Esophagus squamous epithelium (tissue), 5 donors: ENCODE results near the gene KHNYN. TPM values are rescaled to one million over a fixed set of nuclear protein-coding genes. Genes with fewer than 3 reads are reported as not detected.

Experiments used
- DNase-seq: peaks from one replicate; lab custom pipeline; 2025; lab: John Stamatoyannopoulos, UW
- H3K27ac ChIP-seq, 4 donors: fragments of 200-600 bp; sonication (generic); one replicate each; pipeline ENCODE4 v1.5.1; 2016 to 2019; ENCODE audit warnings: mild to moderate bottlenecking in 1 of 4
- H3K27me3 ChIP-seq, 4 donors: fragments of 200-600 bp; sonication (generic); 1 replicate in 3 of 4; 2 replicates in 1 of 4; pipeline versions ENCODE4 v1.5.1 to v1.6.0; 2017 to 2021; ENCODE audit warnings: antibody characterized with exemption in 1 of 4
- H3K36me3 ChIP-seq, 3 donors: fragments of 200-600 bp; sonication (generic); one replicate each; pipeline ENCODE4 v1.5.1; 2016 to 2019
- H3K4me1 ChIP-seq, 3 donors: fragments of 200-600 bp; sonication (generic); one replicate each; pipeline ENCODE4 v1.5.1; 2017 to 2019
- H3K4me3 ChIP-seq, 4 donors: fragments of 200-600 bp; sonication (generic); 1 replicate in 3 of 4; 2 replicates in 1 of 4; pipeline ENCODE4 v1.5.1; 2016 to 2019; ENCODE audit warnings: mild to moderate bottlenecking in 2 of 4, moderate library complexity in 1 of 4
- H3K9me3 ChIP-seq, 3 donors: fragments of 200-600 bp; sonication (generic); one replicate each; pipeline ENCODE4 v1.5.1; 2016 to 2019
- CTCF ChIP-seq, 6 experiments: fragments of 450-650 bp in 4 of 6; fragments of 200-600 bp in 2 of 6; sonication (generic) in 2 of 6; IDR thresholded peaks; one replicate each; pipeline ENCODE4 v1.5.1; 2016 to 2019; ENCODE audit warnings: antibody characterized with exemption in 6 of 6, mild to moderate bottlenecking in 4 of 6, moderate library complexity in 4 of 6
- POLR2A ChIP-seq, 4 donors: fragments of 450-650 bp; IDR thresholded peaks; one replicate each; pipeline ENCODE4 v1.6.1; 2017; ENCODE audit warnings: antibody characterized with exemption in 4 of 4, mild to moderate bottlenecking in 4 of 4, moderate library complexity in 3 of 4
- WGBS, 2 donors: methylation state at CpG; one replicate each; pipeline ENCODE4 v1.1.5; 2018; 5-methylcytosine and 5-hydroxymethylcytosine counted together
- intact Hi-C: fragments of 100-400 bp; cut with DNase I; formaldehyde crosslinking; loops from one replicate; pipeline ENCODE4 v1.15.0; 2022
- total RNA-seq, 4 donors: library from RNA; depleted of rRNA; stranded (reverse); fragments of >200 nt; gene quantifications; one replicate each; pipeline ENCODE4 v1.1.0, GENCODE V29; 2016
- donor health status: DM: yes; HTN: yes; CAD: no.

KHNYN gene
- total RNA-seq, 4 donors from 2014 or later, result 35.6 to 68.9 (median 42.9) TPM

- Histone ChIP-seq H3K36me3 (peaks cover 26 to 66% (median 26%) of the 10 kb centered on the region in 3 donors), H3K27ac (peak overlapping the region in 1 of 4 donors; percentile 38), H3K9me3 (no peaks in the 10 kb centered on the region), H3K27me3 (no peaks in the 10 kb centered on the region), H3K4me3 (no peak overlapping the region), H3K4me1 (peaks cover 25 to 72% (median 37%) of the 10 kb centered on the region in 3 donors)
- no peak for DNase-seq
- no peak for TF ChIP-seq CTCF (IDR thresholded peaks at IDR 0.05)
- no peak for TF ChIP-seq POLR2A (IDR thresholded peaks at IDR 0.05)
- WGBS, 2 donors, result 51 to 56% methylated on average over 6 to 11 of the region's 15 CpGs
- intact Hi-C loops, result no loop called here
Measured at GRCh38 chr14:24439830-24440605, 10.3 kb downstream of the KHNYN start.

- H3K4me1 ChIP-seq, result peaks cover 25 to 65% (median 37%) of the 10 kb centered on the region in 3 donors
- TF ChIP-seq POLR2A (IDR thresholded peaks at IDR 0.05), result no peak
- no peak for TF ChIP-seq CTCF (IDR thresholded peaks at IDR 0.05)
Measured at GRCh38 chr14:24440606-24441399, 11.0 kb downstream of the KHNYN start.

GRCh38 chr14:24441485-24441884, 11.7 kb downstream of the KHNYN start:
- intact Hi-C loops, result no loop called here
- peaks cover 25 to 58% (median 31%) of the 10 kb centered on the region in 3 donors for H3K4me1 ChIP-seq

More at GRCh38 chr14:24440606-24441399, 11.0 kb downstream of the KHNYN start:
- DNase-seq, result no peak
- intact Hi-C loops, result no loop called here
- H3K9me3 ChIP-seq, result no peaks in the 10 kb centered on the region
- no peak overlapping the region for H3K4me3 ChIP-seq
- WGBS, 2 donors, result 81 to 88% methylated on average over 7 to 8 of the region's 8 CpGs
- H3K27ac ChIP-seq, result peak overlapping the region; percentile 97 to 99 (median 99)
- peaks cover 26 to 58% (median 26%) of the 10 kb centered on the region in 3 donors for H3K36me3 ChIP-seq
- no peaks in the 10 kb centered on the region for H3K27me3 ChIP-seq

GRCh38 chr14:24441904-24442239, 12.1 kb downstream of the KHNYN start:
- DNase-seq, result no peak
- H3K9me3 ChIP-seq, result no peaks in the 10 kb centered on the region
- no peak for TF ChIP-seq POLR2A (IDR thresholded peaks at IDR 0.05)
- TF ChIP-seq CTCF (IDR thresholded peaks at IDR 0.05), result no peak
- H3K27ac ChIP-seq, result peak overlapping the region; percentile 97 to 99 (median 99)
- intact Hi-C loops, result no loop called here
- peaks cover 20 to 47% (median 26%) of the 10 kb centered on the region in 3 donors for H3K36me3 ChIP-seq
- peak overlapping the region; percentile 59 to 85 (median 73) for H3K4me3 ChIP-seq
- no peaks in the 10 kb centered on the region for H3K27me3 ChIP-seq
- WGBS, 2 donors, result 0% methylated on average over 5 to 6 of the region's 12 CpGs
- peaks cover 22 to 54% (median 27%) of the 10 kb centered on the region in 3 donors for H3K4me1 ChIP-seq

More at GRCh38 chr14:24441485-24441884, 11.7 kb downstream of the KHNYN start:
- Histone ChIP-seq H3K4me3 (peak overlapping the region; percentile 59 to 85 (median 73)), H3K27ac (peak overlapping the region; percentile 97 to 99 (median 99)), H3K9me3 (no peaks in the 10 kb centered on the region), H3K36me3 (peaks cover 21 to 51% (median 26%) of the 10 kb centered on the region in 3 donors), H3K27me3 (no peaks in the 10 kb centered on the region)
- no peak for DNase-seq
- TF ChIP-seq CTCF (IDR thresholded peaks at IDR 0.05) (no peak), POLR2A (IDR thresholded peaks at IDR 0.05) (no peak)
- WGBS, 2 donors, result 7 to 44% methylated on average over 3 to 5 of the region's 5 CpGs
